ENCODE measurements around the gene DYNLRB2. TPM values are rescaled to one million over a fixed set of nuclear protein-coding genes. Genes with fewer than 3 reads are reported as not detected.

The DYNLRB2 gene
- polyA plus RNA-seq, 1 of the 3 experiments (the other 2 are of a cell fraction), result 0.44 TPM

- TF ChIP-seq MXI1 (IDR thresholded peaks at IDR 0.05; ENCODE audit: low read depth, low read length) (no peak), PBX3 (IDR thresholded peaks at IDR 0.05) (no peak), GATA2 (CRISPR knock-in tag; IDR thresholded peaks at IDR 0.05) (no peak), EP300 (IDR thresholded peaks at IDR 0.05; ENCODE audit: borderline replicate concordance in 1 of 2, low read depth in 1 of 2, low read length in 1 of 2) (no peak), EZH2phosphoT487 (IDR thresholded peaks at IDR 0.05; ENCODE audit: borderline replicate concordance, low read depth) (no peak), YY1 (IDR thresholded peaks at IDR 0.05; ENCODE audit: low read depth) (no peak)
- TF ChIP-seq, protein P1, sequence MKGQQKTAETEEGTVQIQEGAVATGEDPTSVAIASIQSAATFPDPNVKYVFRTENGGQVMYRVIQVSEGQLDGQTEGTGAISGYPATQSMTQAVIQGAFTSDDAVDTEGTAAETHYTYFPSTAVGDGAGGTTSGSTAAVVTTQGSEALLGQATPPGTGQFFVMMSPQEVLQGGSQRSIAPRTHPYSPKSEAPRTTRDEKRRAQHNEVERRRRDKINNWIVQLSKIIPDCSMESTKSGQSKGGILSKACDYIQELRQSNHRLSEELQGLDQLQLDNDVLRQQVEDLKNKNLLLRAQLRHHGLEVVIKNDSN (IDR thresholded peaks at IDR 0.05; ENCODE audit: borderline replicate concordance, low read depth), result no peak
These were observed 35.6 kb downstream of the DYNLRB2 start (continued) for GRCh38 chr16:80576343-80576912.

DNA sequence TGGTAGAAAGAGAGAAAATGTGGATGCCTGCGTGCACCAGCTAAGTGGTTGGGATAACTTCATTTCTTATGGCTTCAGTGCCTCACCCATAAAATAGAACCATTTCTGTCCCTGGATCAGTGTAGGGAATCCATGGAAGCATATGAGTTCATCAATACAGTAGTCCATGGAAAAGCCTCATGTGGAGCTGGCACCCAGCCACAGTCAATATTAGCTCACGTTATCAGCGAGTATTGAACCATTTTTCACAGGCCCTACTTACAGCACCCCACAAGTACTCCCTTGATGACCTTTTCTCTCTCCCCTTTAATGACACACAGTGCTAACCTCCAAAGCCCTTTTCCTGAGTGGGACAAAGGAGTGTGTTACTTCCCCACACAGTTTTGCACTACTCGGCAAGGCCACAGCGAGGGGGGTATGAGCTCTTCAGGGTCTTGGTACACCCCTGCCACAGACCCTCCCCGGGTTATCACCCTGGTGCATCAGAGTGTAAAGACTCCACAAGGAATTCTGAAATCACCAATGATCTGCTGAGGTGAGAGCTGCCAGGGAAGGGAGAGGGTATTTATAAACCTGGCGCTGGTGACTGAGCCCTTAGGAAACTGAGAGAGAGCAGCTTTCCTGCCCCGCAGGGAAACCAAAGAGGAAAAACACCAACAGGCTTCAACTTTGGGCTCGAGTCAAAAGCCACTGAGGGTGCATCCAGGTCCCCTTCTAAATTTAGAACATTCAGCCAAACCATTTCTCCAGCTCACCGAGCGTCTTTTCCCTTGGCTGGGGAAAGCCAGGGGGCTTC, 36.9 kb downstream of the DYNLRB2 start:
- H4K20me1 ChIP-seq (ENCODE audit: insufficient read depth), result no peaks in the 10 kb centered on the region
- no peaks in the 10 kb centered on the region for H3F3A ChIP-seq (replicated peaks; ENCODE audit: insufficient read depth)
- H3K9me3 ChIP-seq, result no peaks in the 10 kb centered on the region
- no peaks in the 10 kb centered on the region for H3K4me1 ChIP-seq (ENCODE audit: control insufficient read depth in 1 of 2, insufficient read depth in 2 of 2, low read depth in 1 of 2, low read length in 1 of 2)
- H3K4me2 ChIP-seq, result no peak overlapping the region
- H2AFZ ChIP-seq (ENCODE audit: low read depth), result no peak overlapping the region
- TF ChIP-seq EZH2phosphoT487 (IDR thresholded peaks at IDR 0.05; ENCODE audit: borderline replicate concordance, low read depth), result no peak
- TF ChIP-seq ELF1 (IDR thresholded peaks at IDR 0.05), result no peak
- no peak for TF ChIP-seq TCF12 (IDR thresholded peaks at IDR 0.05)
- TF ChIP-seq, protein P2, sequence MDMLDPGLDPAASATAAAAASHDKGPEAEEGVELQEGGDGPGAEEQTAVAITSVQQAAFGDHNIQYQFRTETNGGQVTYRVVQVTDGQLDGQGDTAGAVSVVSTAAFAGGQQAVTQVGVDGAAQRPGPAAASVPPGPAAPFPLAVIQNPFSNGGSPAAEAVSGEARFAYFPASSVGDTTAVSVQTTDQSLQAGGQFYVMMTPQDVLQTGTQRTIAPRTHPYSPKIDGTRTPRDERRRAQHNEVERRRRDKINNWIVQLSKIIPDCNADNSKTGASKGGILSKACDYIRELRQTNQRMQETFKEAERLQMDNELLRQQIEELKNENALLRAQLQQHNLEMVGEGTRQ (IDR thresholded peaks at IDR 0.05; ENCODE audit: borderline replicate concordance, low read depth, low read length), result no peak
- no peak for TF ChIP-seq MAX (IDR thresholded peaks at IDR 0.05; ENCODE audit: low read depth)
- no peak for TF ChIP-seq EP300 (IDR thresholded peaks at IDR 0.05; ENCODE audit: borderline replicate concordance in 1 of 2, low read depth in 1 of 2, low read length in 1 of 2)
- no peak for TF ChIP-seq MEF2A (IDR thresholded peaks at IDR 0.05; ENCODE audit: borderline replicate concordance, low read depth)
- TF ChIP-seq TEAD4 (IDR thresholded peaks at IDR 0.05; ENCODE audit: borderline replicate concordance, insufficient read depth), result no peak
- TF ChIP-seq GABPA (IDR thresholded peaks at IDR 0.05; ENCODE audit: low read depth), result no peak
- no peak for TF ChIP-seq SMC3 (IDR thresholded peaks at IDR 0.05; ENCODE audit: low read depth, low read length)
- TF ChIP-seq, protein P1 (IDR thresholded peaks at IDR 0.05; ENCODE audit: borderline replicate concordance, low read depth), result no peak
- no peak for TF ChIP-seq PBX3 (IDR thresholded peaks at IDR 0.05)
- TF ChIP-seq NRF1 (IDR thresholded peaks at IDR 0.05; ENCODE audit: low read depth, low read length), result no peak
- H3K9me2 ChIP-seq, result no peaks in the 10 kb centered on the region
- no peaks in the 10 kb centered on the region for H3K79me2 ChIP-seq (ENCODE audit: insufficient read depth)
- WGBS (ENCODE audit: low lambda C conversion rate), result 28% methylated on average over 11 of the region's 11 CpGs
- H3K27me3 ChIP-seq (ENCODE audit: insufficient read depth), result no peaks in the 10 kb centered on the region
- no peak overlapping the region for H3K9ac ChIP-seq
- no peak overlapping the region for H3K4me3 ChIP-seq (ENCODE audit: low read depth in 2 of 2, low read length in 1 of 2)
- H3K36me3 ChIP-seq (replicated peaks in 1 of 2; ENCODE audit: control insufficient read depth in 1 of 2, insufficient read depth in 2 of 2, low read length in 1 of 2), result no peaks in the 10 kb centered on the region
- CTCF ChIA-PET, result no interaction called here
- no peak for DNase-seq
- POLR2A ChIA-PET, result no interaction called here
- no peak overlapping the region for H3K27ac ChIP-seq (ENCODE audit: low read depth in 2 of 2, low read length in 1 of 2)

Measured in SK-N-SH (cell line).